ENCODE data around the gene HPN.
"Not testable (repeated sequence)": the region's sequence is repeated elsewhere in the genome, so short reads cannot be mapped to it uniquely, and the experiment has no call there.

Gene HPN

DNA sequence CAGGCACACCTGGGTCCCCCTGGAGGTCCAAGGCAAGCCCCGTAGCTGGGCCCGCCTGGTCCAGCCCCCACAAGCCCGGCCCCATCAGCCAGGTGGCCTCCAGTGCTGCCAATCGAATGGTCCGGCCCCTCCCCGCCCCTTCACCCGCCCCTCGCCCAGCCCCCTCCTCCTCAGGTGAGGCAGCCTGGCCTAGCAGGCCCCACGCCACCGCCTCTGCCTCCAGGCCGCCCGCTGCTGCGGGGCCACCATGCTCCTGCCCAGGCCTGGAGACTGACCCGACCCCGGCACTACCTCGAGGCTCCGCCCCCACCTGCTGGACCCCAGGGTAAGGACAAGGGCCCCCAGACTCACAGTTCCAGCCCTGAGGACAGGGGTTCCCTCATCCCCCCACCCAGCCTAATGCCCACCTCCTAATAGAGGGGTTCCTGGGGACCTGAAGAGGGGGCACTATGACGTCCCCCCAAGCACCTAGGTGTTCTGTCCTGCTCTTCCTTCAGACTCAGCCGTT lies at the start of gene HPN:
TSS of gene HPN (plus strand) at position 174 of the 508 bp plus-strand sequence. CDS start 786 bp downstream, outside the sequence.
- Histone ChIP-seq H3K27me3 (ENCODE audit: control insufficient read depth in 2 of 2, insufficient read depth in 2 of 2, low read length in 2 of 2) (peaks cover 0 to 5% of the 10 kb centered on the region in 2 donors), H3K36me3 (ENCODE audit: control insufficient read depth in 2 of 2, insufficient read depth in 2 of 2, low read length in 2 of 2) (no peaks in the 10 kb centered on the region), H3K27ac (ENCODE audit: low read depth in 2 of 2, low read length in 2 of 2) (peak within 1 kb of the TSS; percentile 48 to 65), H3K4me3 (ENCODE audit: low read length in 2 of 2) (peak within 1 kb of the TSS; percentile 22 to 26), H3K9ac (ENCODE audit: low read depth in 1 of 2, low read length in 2 of 2) (peak within 1 kb of the TSS; percentile 5 to 32), H3K4me1 (ENCODE audit: control insufficient read depth in 2 of 2, insufficient read depth in 2 of 2, low read length in 2 of 2) (peaks cover 12 to 24% of the 10 kb centered on the region in 2 donors), H3K9me3 (ENCODE audit: control insufficient read depth in 2 of 2, low read length in 2 of 2) (no peaks in the 10 kb centered on the region)

- H3K36me3 ChIP-seq (ENCODE audit: control insufficient read depth in 2 of 2, insufficient read depth in 2 of 2, low read length in 2 of 2); H3K4me3 ChIP-seq (ENCODE audit: low read length in 2 of 2); H3K9ac ChIP-seq (ENCODE audit: low read depth in 1 of 2, low read length in 2 of 2); H3K27ac ChIP-seq (ENCODE audit: low read depth in 2 of 2, low read length in 2 of 2); H3K27me3 ChIP-seq (ENCODE audit: control insufficient read depth in 2 of 2, insufficient read depth in 2 of 2, low read length in 2 of 2); H3K9me3 ChIP-seq (ENCODE audit: control insufficient read depth in 2 of 2, low read length in 2 of 2): not testable (repeated sequence)
- H3K4me1 ChIP-seq (ENCODE audit: control insufficient read depth in 2 of 2, insufficient read depth in 2 of 2, low read length in 2 of 2): peaks cover 20 to 21% of the 10 kb centered on the region in 2 donors
Measured at GRCh38 chr19:34992582-34992981, 48.9 kb upstream of the HPN start.

GRCh38 chr19:34994286-34994642 lies 47.3 kb upstream of the HPN start:
- H3K27ac ChIP-seq (ENCODE audit: low read depth in 2 of 2, low read length in 2 of 2): peak overlapping the region; percentile 64 to 74
- H3K36me3 ChIP-seq (ENCODE audit: control insufficient read depth in 2 of 2, insufficient read depth in 2 of 2, low read length in 2 of 2): no peaks in the 10 kb centered on the region
- peaks cover 27% of the 10 kb centered on the region in 2 donors for H3K4me1 ChIP-seq (ENCODE audit: control insufficient read depth in 2 of 2, insufficient read depth in 2 of 2, low read length in 2 of 2)
- H3K4me3 ChIP-seq (ENCODE audit: low read length in 2 of 2): no peak overlapping the region
- H3K9me3 ChIP-seq (ENCODE audit: control insufficient read depth in 2 of 2, low read length in 2 of 2): no peaks in the 10 kb centered on the region
- H3K27me3 ChIP-seq (ENCODE audit: control insufficient read depth in 2 of 2, insufficient read depth in 2 of 2, low read length in 2 of 2): no peaks in the 10 kb centered on the region
- H3K9ac ChIP-seq (ENCODE audit: low read depth in 1 of 2, low read length in 2 of 2): peak overlapping the region in 1 of 2 donors; percentile 48

DNA sequence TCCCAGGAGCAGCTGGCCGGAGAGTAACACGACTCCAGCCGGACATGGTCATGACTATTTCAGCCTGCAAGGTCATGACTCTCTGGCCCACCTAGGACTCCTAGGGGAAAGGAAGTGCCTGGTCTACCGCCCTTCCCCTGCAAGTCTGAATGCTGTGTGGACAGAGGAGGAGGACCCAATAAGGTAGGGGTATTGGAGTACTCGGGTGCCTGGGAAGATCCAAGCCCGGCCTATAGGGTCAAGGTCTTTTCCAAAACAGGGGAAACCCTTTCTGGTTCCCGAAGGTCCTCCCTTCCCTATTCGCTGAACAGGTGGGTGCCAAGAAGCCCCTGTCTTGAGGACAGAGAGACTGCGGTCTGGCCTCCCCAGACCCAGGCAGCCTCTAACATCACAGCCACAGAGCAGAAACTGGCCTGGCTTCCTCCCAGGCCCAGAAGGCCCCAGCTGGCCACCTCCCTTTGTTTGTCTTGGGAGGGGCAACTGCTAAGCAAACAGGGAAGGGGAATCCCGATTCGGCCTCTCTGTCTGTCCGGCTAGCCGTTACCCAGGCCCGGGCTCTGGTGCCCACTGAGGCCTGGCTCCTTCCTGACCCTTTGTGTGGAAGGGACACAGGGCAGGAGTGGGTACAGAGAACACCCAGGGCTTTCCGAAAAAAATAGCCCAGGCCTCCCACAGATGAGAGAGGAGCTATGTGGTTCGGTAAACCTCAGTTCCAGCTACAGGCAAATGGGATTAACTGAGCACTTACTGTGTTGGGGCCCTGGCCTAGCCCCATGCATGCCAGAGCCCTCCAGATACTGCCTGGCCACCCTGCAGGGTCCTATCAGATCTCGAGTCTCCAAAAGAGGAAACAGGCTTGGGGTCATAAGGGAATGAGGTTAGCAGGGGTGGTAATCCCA lies 46.6 kb upstream of the HPN start:
- Histone ChIP-seq H3K9me3 (ENCODE audit: control insufficient read depth in 2 of 2, low read length in 2 of 2) (no peaks in the 10 kb centered on the region), H3K4me1 (ENCODE audit: control insufficient read depth in 2 of 2, insufficient read depth in 2 of 2, low read length in 2 of 2) (peaks cover 32 to 34% of the 10 kb centered on the region in 2 donors), H3K36me3 (ENCODE audit: control insufficient read depth in 2 of 2, insufficient read depth in 2 of 2, low read length in 2 of 2) (no peaks in the 10 kb centered on the region), H3K4me3 (ENCODE audit: low read length in 2 of 2) (peak overlapping the region in 1 of 2 donors; percentile 9), H3K27ac (ENCODE audit: low read depth in 2 of 2, low read length in 2 of 2) (peak overlapping the region; percentile 64 to 74), H3K27me3 (ENCODE audit: control insufficient read depth in 2 of 2, insufficient read depth in 2 of 2, low read length in 2 of 2) (no peaks in the 10 kb centered on the region), H3K9ac (ENCODE audit: low read depth in 1 of 2, low read length in 2 of 2) (peak overlapping the region in 1 of 2 donors; percentile 48)

GRCh38 chr19:34995551-34995950 lies 46.0 kb upstream of the HPN start:
- Histone ChIP-seq H3K4me3 (ENCODE audit: low read length in 2 of 2) (no peak overlapping the region), H3K4me1 (ENCODE audit: control insufficient read depth in 2 of 2, insufficient read depth in 2 of 2, low read length in 2 of 2) (peaks cover 33 to 34% of the 10 kb centered on the region in 2 donors), H3K27me3 (ENCODE audit: control insufficient read depth in 2 of 2, insufficient read depth in 2 of 2, low read length in 2 of 2) (no peaks in the 10 kb centered on the region), H3K9ac (ENCODE audit: low read depth in 1 of 2, low read length in 2 of 2) (no peak overlapping the region), H3K9me3 (ENCODE audit: control insufficient read depth in 2 of 2, low read length in 2 of 2) (no peaks in the 10 kb centered on the region), H3K36me3 (ENCODE audit: control insufficient read depth in 2 of 2, insufficient read depth in 2 of 2, low read length in 2 of 2) (no peaks in the 10 kb centered on the region), H3K27ac (ENCODE audit: low read depth in 2 of 2, low read length in 2 of 2) (peak overlapping the region; percentile 64 to 74)

DNA sequence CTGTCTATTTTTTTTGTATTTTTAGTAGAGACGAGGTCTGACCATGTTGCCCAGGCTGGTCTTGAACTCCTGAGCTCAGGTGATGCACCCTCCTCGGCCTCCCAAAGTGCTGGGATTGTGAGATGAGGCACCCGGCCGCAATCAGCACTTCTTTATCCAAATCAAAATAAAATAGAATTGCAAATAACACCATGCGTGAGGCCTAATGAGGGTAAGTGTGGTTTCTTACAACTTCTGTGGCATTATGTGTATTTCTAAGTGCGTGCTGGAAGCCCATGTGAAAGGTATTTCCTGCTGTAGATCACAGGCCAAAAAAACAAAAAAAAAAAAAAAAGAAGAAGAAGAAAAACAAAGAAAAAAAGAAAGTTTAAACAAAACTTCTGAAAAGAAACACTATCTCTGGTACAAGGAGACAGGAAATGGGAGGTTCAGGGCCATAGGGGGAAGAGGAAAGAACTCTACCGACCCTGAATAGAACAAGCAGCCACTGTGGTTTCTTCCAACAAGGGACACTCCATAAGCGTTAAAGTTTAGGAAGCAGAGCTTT lies 44.4 kb upstream of the HPN start:
- no peaks in the 10 kb centered on the region for H3K9me3 ChIP-seq (ENCODE audit: control insufficient read depth in 2 of 2, low read length in 2 of 2)
- H3K9ac ChIP-seq (ENCODE audit: low read depth in 1 of 2, low read length in 2 of 2): no peak overlapping the region
- H3K27ac ChIP-seq (ENCODE audit: low read depth in 2 of 2, low read length in 2 of 2): peak overlapping the region in 1 of 2 donors; percentile 48
- H3K4me3 ChIP-seq (ENCODE audit: low read length in 2 of 2): no peak overlapping the region
- no peaks in the 10 kb centered on the region for H3K36me3 ChIP-seq (ENCODE audit: control insufficient read depth in 2 of 2, insufficient read depth in 2 of 2, low read length in 2 of 2)
- H3K27me3 ChIP-seq (ENCODE audit: control insufficient read depth in 2 of 2, insufficient read depth in 2 of 2, low read length in 2 of 2): no peaks in the 10 kb centered on the region
- H3K4me1 ChIP-seq (ENCODE audit: control insufficient read depth in 2 of 2, insufficient read depth in 2 of 2, low read length in 2 of 2): peaks cover 33 to 47% of the 10 kb centered on the region in 2 donors

DNA sequence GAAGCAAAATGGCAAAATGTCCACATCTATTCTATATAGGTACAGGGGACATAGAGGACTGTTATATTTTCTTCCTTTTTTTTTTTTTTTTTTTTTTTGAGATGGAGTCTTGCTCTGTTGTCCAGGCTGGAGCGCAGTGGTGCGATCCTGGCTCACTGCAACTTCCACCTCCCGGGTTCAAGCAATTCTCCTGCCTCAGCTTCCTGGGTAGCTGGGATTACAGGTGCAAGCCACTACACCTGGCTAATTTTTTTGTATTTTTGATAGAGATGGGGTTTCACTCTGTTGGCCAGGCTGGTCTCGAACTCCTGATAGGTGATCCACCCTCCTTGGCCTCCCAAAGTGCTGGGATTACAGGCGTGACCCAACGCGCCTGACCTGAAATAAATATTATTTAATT lies 43.3 kb upstream of the HPN start:
- peaks cover 41 to 55% of the 10 kb centered on the region in 2 donors for H3K4me1 ChIP-seq (ENCODE audit: control insufficient read depth in 2 of 2, insufficient read depth in 2 of 2, low read length in 2 of 2)
- H3K4me3 ChIP-seq (ENCODE audit: low read length in 2 of 2); H3K36me3 ChIP-seq (ENCODE audit: control insufficient read depth in 2 of 2, insufficient read depth in 2 of 2, low read length in 2 of 2); H3K9ac ChIP-seq (ENCODE audit: low read depth in 1 of 2, low read length in 2 of 2); H3K27ac ChIP-seq (ENCODE audit: low read depth in 2 of 2, low read length in 2 of 2); H3K27me3 ChIP-seq (ENCODE audit: control insufficient read depth in 2 of 2, insufficient read depth in 2 of 2, low read length in 2 of 2); H3K9me3 ChIP-seq (ENCODE audit: control insufficient read depth in 2 of 2, low read length in 2 of 2): not testable (repeated sequence)

GRCh38 chr19:34998777-34999497 lies 42.6 kb upstream of the HPN start:
- Histone ChIP-seq H3K9me3 (ENCODE audit: control insufficient read depth in 2 of 2, low read length in 2 of 2) (no peaks in the 10 kb centered on the region), H3K4me1 (ENCODE audit: control insufficient read depth in 2 of 2, insufficient read depth in 2 of 2, low read length in 2 of 2) (peaks cover 48 to 62% of the 10 kb centered on the region in 2 donors), H3K27me3 (ENCODE audit: control insufficient read depth in 2 of 2, insufficient read depth in 2 of 2, low read length in 2 of 2) (no peaks in the 10 kb centered on the region), H3K36me3 (ENCODE audit: control insufficient read depth in 2 of 2, insufficient read depth in 2 of 2, low read length in 2 of 2) (peaks cover 0 to 3% of the 10 kb centered on the region in 2 donors), H3K9ac (ENCODE audit: low read depth in 1 of 2, low read length in 2 of 2) (peak overlapping the region; percentile 81 to 85), H3K27ac (ENCODE audit: low read depth in 2 of 2, low read length in 2 of 2) (peak overlapping the region; percentile 94 to 97), H3K4me3 (ENCODE audit: low read length in 2 of 2) (peak overlapping the region; percentile 66 to 74)

DNA sequence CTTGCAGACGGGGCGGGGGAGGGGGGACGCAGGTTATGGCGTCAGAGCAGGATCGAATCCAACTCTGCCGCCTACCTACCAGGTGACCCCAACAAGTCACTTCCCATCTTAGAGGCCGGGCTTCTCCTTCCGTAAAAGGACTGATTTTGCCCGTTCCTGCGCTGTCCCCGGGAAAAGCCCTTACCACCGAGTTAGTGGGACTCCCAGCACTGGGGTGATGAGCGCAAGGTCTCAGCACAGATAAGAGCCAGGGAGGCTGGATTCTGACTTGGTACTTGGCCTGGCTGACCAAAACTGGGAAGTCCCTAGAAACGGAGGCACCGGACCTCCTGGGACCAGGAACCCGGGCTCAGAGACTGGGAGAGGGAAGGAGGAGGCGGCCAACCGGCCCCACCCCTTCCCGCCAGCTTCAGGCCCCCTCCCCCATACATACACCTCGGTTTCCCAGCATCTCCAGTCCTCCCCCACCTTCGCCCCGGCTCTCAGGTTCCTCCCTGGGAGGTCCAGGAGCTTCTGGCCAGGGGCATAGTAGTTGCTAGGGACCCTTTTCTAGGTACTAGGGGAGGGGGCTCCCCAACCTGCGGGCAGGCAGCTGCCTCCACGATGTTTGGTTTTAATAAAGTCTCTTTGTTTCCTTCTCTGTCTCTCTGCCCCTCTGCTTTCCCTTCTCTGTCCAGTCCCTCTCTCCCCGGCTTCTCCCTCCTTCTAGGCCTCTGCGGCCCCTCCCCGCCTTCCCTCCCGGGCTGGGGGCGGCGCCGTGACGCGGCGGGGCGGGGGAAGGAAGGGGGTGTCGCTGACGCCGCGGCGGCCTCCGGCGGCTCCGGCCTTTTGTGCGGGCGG lies 41.8 kb upstream of the HPN start, which contains the start of gene GRAMD1A:
TSS of gene GRAMD1A (plus strand) at position 826 of the 840 bp plus-strand sequence. CDS start 156 bp downstream, outside the sequence.
- Histone ChIP-seq H3K27me3 (ENCODE audit: control insufficient read depth in 2 of 2, insufficient read depth in 2 of 2, low read length in 2 of 2) (no peaks in the 10 kb centered on the region), H3K4me1 (ENCODE audit: control insufficient read depth in 2 of 2, insufficient read depth in 2 of 2, low read length in 2 of 2) (peaks cover 50 to 63% of the 10 kb centered on the region in 2 donors), H3K36me3 (ENCODE audit: control insufficient read depth in 2 of 2, insufficient read depth in 2 of 2, low read length in 2 of 2) (peaks cover 0 to 3% of the 10 kb centered on the region in 2 donors)

More for the DNA sequence above, 41.8 kb upstream of the HPN start, which contains the start of gene GRAMD1A:
- H3K9me3 ChIP-seq (ENCODE audit: control insufficient read depth in 2 of 2, low read length in 2 of 2): no peaks in the 10 kb centered on the region
- peak within 1 kb of the TSS; percentile 81 to 85 for H3K9ac ChIP-seq (ENCODE audit: low read depth in 1 of 2, low read length in 2 of 2)
- H3K27ac ChIP-seq (ENCODE audit: low read depth in 2 of 2, low read length in 2 of 2): peak within 1 kb of the TSS; percentile 94 to 97
- H3K4me3 ChIP-seq (ENCODE audit: low read length in 2 of 2): peak within 1 kb of the TSS; percentile 72 to 82

Measured in mucosa of rectum (tissue), 2 donors.